Neutrophil (primary cell): ENCODE data around the gene HIPK2.
"Not testable (repeated sequence)": the region's sequence is repeated elsewhere in the genome, so short reads cannot be mapped to it uniquely, and the experiment has no call there.

Source experiments
- H3K27ac ChIP-seq: fragments of 200-600 bp; sonication (generic); 2 replicates; pipeline ENCODE4 v1.5.1; 2016; ENCODE audit warnings: mild to moderate bottlenecking, moderate library complexity
- H3K27me3 ChIP-seq: fragments of 200-600 bp; sonication (generic); 2 replicates; pipeline ENCODE4 v1.6.0; 2016; ENCODE audit warnings: mild to moderate bottlenecking
- H3K36me3 ChIP-seq: fragments of 200-600 bp; sonication (generic); 2 replicates; pipeline ENCODE4 v1.5.1; 2017
- H3K4me1 ChIP-seq, 2 experiments: fragments of 200-600 bp in 1 of 2; sonication (generic) in 1 of 2; 1 replicate in 1 of 2; 2 replicates in 1 of 2; pipeline versions ENCODE4 v1.5.1 to v1.6.1; 2013 to 2016; ENCODE audit warnings: low read depth in 1 of 2, low read length in 1 of 2, mild to moderate bottlenecking in 1 of 2, moderate library complexity in 1 of 2; ENCODE audit not compliant: control insufficient read depth in 1 of 2, insufficient read depth in 1 of 2
- H3K4me3 ChIP-seq, 2 experiments: fragments of 200-600 bp in 1 of 2; sonication (generic) in 1 of 2; 1 replicate in 1 of 2; 2 replicates in 1 of 2; pipeline ENCODE4 v1.5.1; 2013 to 2016; ENCODE audit warnings: low read depth in 1 of 2, low read length in 1 of 2, mild to moderate bottlenecking in 1 of 2, moderate library complexity in 1 of 2
- H3K9me3 ChIP-seq: fragments of 200-600 bp; sonication (generic); 2 replicates; pipeline ENCODE4 v1.5.1; 2016
- CTCF ChIP-seq: fragments of 200-600 bp; sonication (generic); IDR thresholded peaks from 2 replicates; pipeline ENCODE4 v1.5.1; 2016; ENCODE audit warnings: antibody characterized with exemption

The HIPK2 gene

DNA sequence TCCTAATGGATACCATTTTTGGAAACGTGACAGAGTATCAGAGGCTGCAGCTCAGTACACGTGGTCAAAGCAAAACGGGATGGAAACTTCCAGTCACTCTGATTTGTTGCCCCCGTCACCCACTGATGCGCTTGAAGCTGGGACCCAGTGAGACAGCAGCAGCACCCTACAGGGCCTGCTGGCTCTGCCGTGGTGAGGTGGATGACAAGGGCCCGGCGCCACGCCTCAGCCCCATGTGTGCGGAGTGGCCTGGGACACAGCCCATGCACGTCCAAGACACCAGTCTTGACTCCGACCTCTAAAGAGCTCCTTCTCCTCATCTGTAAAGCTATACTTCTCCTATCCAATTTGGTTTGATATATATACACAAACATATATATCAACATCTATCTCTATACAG lies 215.3 kb downstream of the HIPK2 start:
- no peak overlapping the region for H3K27ac ChIP-seq
- no peak for TF ChIP-seq CTCF

GRCh38 chr7:139560678-139561077 lies 217.1 kb downstream of the HIPK2 start:
- no peaks in the 10 kb centered on the region for H3K9me3 ChIP-seq
- H3K27ac ChIP-seq = no peak overlapping the region
- peaks cover 34% of the 10 kb centered on the region for H3K36me3 ChIP-seq
- H3K4me3 ChIP-seq = no peak overlapping the region
- no peaks in the 10 kb centered on the region for H3K27me3 ChIP-seq
- TF ChIP-seq CTCF = no peak
- peaks cover 0 to 9% of the 10 kb centered on the region in 2 experiments for H3K4me1 ChIP-seq

More for the DNA sequence above, 215.3 kb downstream of the HIPK2 start:
- H3K4me1 ChIP-seq = peaks cover 0 to 9% of the 10 kb centered on the region in 2 experiments
- no peaks in the 10 kb centered on the region for H3K27me3 ChIP-seq
- H3K36me3 ChIP-seq = peaks cover 45% of the 10 kb centered on the region
- no peaks in the 10 kb centered on the region for H3K9me3 ChIP-seq
- no peak overlapping the region for H3K4me3 ChIP-seq

GRCh38 chr7:139560199-139560598 lies 217.6 kb downstream of the HIPK2 start:
- Histone ChIP-seq H3K27ac (no peak overlapping the region), H3K4me3 (no peak overlapping the region), H3K9me3 (no peaks in the 10 kb centered on the region), H3K4me1 (peaks cover 0 to 9% of the 10 kb centered on the region in 2 experiments), H3K36me3 (peaks cover 34% of the 10 kb centered on the region), H3K27me3 (no peaks in the 10 kb centered on the region)
- no peak for TF ChIP-seq CTCF

DNA sequence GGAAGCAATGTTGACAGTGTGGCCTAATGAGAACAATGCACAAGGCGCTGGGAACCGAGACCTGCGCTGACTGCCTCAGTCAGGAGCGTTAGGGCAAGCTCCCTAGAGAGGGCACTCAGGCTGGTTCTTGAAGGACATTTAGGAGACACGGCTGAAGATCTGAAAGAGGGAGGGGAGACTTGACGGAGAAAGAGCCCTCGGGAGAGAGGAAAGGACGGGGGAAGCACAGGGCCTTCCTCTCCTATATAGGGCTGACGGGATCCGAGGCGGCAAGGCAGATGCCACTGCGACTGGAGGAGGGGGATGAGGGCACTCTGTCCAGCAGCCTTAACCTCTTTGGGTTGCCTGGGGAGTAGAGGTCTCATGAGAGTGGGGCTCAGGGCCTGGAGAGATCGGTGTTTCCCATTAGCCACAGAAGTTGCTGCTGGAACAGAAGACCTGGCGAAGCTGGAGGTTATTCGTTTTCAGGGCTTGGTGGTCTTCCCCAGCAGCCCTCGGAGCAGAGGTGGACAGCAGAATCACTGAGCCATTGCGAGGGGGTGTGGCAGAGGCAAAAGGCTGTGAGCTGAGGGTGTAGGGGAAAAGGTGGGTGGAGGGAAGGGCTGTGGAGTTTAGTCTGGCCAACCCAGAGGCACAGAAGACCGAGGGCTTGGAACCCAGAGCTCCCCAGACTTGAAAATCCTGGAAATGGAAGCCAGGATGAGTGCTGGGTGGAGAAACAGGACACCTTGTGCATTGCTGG lies 218.3 kb downstream of the HIPK2 start:
- no peaks in the 10 kb centered on the region for H3K9me3 ChIP-seq
- H3K36me3 ChIP-seq = peaks cover 30% of the 10 kb centered on the region
- H3K4me3 ChIP-seq = no peak overlapping the region
- peaks cover 0 to 4% of the 10 kb centered on the region in 2 experiments for H3K4me1 ChIP-seq
- no peak overlapping the region for H3K27ac ChIP-seq
- no peak for TF ChIP-seq CTCF
- H3K27me3 ChIP-seq = no peaks in the 10 kb centered on the region

GRCh38 chr7:139557857-139558581 lies 219.8 kb downstream of the HIPK2 start:
- H3K36me3 ChIP-seq = peaks cover 18% of the 10 kb centered on the region
- TF ChIP-seq CTCF = no peak
- H3K4me1 ChIP-seq = peaks cover 0 to 2% of the 10 kb centered on the region in 2 experiments
- no peak overlapping the region for H3K4me3 ChIP-seq
- H3K9me3 ChIP-seq = no peaks in the 10 kb centered on the region
- no peak overlapping the region for H3K27ac ChIP-seq
- no peaks in the 10 kb centered on the region for H3K27me3 ChIP-seq

DNA sequence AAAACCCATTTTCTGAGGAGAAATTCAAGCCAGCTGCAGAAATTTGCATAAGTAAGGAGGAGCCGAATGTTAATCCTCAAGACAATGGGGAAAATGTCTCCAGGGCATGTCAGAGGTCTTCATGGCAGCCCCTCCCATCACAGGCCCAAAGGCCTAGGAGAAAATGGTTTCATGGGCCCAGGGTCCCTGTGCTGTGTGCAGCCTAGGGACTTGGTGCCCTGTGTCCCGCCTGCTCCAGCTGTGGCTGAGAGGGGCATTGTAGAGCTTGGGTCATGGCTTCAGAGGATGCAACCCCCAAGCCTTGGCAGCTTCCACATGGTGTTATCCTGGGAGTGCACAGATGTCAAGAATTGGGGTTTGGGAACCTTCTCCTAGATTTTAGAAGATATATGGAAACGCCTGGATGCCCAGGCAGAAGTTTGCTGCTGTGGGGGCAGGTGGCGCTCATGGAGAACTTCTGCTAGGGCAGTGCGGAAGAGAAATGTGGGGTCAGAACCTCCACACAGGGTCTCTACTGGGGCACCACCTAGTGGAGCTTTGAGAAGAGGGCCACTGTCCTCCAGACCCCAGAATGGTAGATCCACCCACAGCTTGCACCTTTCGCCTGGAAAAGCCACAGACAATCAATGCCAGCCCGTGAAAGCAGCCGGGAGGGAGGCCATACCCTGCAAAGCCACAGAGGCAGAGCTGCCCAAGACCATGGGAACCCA lies 223.7 kb downstream of the HIPK2 start:
- not testable (repeated sequence) for H3K4me3 ChIP-seq, H3K36me3 ChIP-seq, H3K9me3 ChIP-seq, H3K27ac ChIP-seq, H3K27me3 ChIP-seq, H3K4me1 ChIP-seq
